ENCODE data around the gene TAF4.
"Not testable (repeated sequence)": the region's sequence is repeated elsewhere in the genome, so short reads cannot be mapped to it uniquely, and the experiment has no call there.

TAF4 gene

DNA sequence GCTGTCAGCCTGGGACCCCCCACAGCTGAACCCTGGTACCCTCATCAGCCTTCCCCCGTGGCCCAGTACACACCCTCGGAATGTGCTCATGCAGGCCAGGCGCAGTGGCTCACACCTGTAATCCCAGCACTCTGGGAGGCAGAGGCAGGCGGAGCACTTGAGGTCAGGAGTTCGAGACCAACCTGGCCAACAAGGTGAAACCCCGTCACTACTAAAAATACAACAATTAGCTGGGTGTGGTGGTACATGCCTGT, 9.9 kb downstream of the TAF4 start:
- DNase-seq (ENCODE audit: low spot score): not testable (repeated sequence)

DNA sequence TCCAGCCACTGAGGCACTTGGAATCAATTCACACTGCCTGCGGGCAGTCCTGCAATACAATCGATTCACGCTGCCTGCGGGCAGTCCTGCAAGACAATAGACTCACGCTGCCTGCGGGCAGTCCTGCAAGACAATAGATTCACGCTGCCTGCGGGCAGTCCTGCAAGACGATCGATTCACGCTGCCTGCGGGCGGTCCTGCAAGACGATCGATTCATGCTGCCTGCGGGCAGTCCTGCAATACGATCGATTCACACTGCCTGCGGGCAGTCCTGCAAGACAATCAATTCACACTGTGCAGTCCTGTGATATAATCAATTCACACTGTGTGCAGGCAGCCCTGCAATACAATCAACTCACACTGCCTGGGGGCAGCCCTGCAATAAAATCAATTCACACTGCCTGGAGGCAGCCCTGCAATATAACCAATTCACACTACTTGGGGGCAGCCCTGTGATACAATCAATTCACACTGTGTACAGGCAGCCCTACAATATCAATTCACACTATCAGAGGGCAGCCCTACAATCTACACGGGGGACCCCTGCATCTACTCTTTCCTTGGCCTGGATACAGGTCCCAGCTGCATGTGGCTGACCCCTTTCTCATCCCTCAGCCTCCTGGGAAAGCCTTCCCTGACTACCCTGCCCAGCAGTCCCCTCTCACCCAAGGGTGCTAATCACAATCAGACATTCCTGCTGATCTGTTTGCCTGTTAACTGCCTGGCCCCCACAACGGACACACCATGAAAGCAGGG, 10.4 kb downstream of the TAF4 start:
- no peak for DNase-seq (ENCODE audit: low spot score)

DNA sequence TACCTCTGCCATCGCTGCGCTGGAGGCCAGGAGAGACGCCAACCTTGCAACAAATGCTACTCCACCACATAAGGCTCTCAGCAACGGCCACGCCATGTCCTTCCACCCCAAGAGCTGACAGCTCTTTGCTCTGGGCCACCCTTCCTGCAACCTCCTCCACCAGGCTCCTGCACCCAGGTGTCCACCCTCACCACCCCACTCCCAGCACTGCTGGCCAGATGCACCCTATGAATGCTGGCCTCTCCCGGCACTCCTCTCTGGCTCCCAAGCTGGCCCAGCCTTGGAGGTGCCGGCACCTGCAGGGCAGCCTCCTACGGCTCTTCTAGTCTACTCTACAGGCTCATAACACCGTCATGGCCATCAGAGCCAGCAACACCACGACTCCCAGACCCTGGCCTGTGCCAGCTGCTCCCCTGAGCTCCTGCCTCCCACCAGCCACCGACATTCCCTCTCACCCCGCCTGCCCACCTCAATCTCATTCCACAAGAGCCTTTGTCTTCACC, 11.2 kb downstream of the TAF4 start:
- DNase-seq (ENCODE audit: low spot score): no peak

DNA sequence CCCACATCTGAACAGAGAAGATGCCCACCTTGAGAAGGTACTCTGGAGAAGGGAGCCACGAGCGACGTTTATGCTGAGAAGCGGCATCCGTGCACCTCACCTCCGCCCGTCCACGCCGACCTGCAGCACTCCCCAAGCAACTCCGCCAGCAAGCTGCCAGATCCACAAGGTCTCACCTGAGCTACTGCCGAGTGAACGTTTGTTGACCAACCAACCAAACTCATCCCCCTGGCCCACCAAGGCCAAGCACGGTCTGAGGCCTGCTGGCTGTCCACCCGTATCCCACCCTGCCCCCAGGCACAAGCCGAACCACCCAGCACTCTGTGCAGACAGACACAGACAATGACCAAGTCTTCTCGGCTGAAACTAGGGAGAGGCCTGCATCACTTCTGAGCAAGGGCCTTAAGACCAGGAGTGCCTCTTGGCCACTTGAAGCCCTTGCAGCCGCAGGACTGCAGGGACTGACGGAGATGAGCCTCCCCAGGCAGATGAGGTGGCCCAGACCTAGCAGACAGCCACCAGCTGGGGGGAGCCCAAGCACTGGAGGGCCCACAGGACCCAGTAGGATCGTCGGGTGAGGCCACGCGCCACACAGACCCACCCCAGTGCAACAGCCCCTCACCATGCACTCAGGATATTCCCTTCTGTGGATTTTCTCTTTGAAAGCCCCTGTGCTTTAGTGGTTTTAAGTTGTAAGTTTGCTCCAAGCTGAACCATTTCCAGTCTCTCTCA, 12.1 kb downstream of the TAF4 start:
- DNase-seq (ENCODE audit: low spot score): no peak

DNA sequence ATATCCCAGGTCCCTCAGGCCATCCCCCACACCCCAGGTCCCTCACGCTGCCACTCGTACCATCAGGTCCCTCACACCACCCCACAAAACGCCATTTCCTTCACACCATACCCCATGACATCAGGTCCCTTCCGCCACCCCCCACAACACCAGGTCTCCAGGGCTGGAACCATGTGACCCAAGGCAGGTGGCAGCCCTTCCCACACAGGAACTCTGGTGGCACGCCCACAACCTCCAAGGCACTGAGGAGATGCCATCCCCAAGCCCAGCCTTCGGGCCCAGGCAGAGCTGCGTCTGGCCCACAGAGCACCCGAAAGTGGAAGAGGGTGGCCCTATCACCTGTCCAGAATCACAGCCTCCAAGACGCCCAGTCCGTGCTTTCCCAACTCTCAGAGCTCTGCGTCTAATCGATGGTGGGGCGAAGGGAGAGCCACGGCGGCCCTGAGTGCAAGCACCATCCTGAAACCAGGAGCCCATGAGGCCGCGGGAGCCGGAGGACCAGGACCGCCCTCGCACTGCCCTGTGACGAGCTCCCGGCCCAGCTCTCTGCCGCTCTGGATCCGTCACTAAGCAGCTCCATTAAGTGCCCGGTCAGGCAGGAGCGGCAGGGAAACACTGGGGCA, 12.7 kb downstream of the TAF4 start:
- DNase-seq (ENCODE audit: low spot score): no peak

DNA sequence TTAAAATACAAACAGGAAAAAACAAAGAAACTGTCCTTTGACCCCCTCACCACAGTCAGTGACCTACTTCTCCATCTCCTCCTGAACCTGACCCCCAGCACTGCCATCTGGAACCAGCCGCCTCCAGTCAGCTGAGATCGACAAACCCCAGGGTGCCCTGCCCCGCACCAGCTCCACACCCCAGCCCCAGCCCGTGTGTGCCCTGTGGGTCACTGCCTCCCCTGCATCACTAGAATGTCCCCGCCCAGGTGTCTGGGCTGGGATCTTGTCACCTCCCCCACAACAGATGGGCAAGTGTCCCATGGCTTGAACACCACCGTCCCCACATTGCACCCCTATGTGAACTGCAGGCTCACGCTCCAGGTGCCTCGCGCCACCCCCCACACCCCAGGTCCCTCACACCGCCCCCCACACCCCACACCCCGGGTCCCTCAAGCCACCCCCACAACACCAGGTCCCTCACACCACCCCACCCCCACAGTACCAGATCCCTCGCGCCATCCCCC, 13.3 kb downstream of the TAF4 start:
- no peak for DNase-seq (ENCODE audit: low spot score)

DNA sequence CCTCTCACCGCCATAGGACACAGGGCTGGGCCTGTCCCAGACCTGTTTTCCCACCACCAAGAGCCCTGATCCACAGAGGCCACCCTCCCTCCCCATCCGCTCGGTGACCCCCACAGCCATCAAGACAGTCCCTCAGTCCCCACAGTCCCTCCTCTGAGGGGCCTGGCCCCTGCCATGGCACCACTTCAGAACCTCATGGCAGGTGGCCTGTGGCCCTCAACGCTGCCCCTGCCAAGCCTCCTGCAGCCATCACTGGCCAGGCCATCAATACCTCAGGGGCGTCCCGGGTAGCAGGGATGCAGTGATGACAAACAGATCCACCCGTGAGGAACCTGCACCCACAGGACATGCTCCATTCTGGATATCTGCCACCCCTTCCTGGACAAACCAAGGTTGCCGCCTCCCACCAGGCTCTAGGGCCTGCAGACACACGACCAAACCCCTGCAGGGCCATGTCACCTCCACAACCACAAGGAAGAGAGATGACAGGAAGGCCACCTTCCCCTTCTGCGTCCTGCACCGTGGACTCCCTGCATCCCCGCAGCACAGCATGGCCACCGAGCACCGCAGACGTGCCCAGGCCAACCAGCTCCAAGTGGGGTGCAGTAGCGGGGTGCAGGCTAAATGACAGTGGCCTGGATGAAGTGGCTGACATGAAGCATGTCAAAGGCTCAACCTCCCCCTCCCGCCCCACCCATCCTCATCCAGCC, 14.0 kb downstream of the TAF4 start:
- no peak for DNase-seq (ENCODE audit: low spot score)

DNA sequence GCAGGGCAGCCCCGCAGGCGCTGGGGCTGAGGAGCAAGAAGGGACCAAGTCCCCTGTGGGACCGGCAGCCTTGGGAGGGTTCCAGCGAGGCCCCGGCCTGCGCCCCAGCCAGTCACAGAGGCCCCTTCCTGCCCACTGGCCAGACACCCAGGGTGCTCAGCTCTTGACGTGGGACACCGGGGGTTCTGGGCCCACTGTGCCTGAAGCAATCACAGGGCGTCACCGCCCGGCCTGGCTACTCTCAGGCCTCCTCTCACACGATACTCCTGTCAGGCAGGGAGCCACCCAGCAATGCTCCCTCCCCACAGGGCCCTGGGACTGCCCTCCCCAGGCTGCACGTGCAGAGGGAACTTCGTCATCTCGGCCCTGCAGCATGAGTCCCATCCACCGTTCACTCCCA, 14.5 kb downstream of the TAF4 start:
- DNase-seq (ENCODE audit: low spot score): no peak

DNA sequence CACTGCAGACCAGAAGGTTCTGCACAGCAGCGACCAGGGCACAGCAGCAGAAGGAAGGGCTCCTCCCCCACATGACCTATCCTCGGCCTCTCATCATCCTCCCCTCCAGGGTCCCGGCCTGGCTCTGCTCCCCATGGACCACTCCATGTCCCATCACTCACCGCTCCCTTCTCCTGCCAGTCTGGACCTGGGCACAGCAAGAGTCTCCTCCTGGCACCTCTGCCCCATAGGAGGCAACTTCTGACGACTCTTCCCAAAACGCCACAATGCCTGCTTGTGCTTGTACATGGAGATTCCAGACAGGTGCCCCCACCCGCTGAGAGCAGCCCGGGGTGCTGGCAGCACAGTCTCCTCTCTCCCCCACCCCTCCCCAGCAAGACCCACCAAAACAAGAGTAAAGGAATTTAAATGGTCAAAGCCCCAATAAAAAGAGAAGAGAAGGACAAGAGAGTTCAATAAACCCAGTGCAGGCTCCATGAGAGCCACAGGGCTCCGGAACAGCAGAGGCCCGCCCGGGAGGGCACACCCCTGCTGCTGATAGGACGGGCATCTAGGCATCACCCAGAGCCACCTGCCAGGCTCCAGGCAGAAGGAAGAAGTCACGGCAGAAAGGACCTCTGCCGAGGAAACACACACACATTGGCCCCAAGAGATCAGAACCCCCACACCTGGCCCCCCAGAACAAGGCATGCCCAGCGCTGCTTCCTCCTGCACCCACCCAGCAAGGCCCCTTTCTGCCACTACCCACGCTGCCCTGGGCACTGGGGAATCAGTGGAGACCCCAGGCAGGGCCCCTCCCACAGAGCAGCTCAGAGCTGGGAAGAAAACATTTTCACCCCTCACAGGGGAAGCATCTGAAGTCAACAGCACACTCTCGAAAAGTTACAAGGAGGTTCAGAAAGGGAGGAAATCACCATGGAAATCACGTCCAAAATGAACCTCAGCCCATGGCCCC, 15.2 kb downstream of the TAF4 start:
- DNase-seq (ENCODE audit: low spot score): no peak

DNA sequence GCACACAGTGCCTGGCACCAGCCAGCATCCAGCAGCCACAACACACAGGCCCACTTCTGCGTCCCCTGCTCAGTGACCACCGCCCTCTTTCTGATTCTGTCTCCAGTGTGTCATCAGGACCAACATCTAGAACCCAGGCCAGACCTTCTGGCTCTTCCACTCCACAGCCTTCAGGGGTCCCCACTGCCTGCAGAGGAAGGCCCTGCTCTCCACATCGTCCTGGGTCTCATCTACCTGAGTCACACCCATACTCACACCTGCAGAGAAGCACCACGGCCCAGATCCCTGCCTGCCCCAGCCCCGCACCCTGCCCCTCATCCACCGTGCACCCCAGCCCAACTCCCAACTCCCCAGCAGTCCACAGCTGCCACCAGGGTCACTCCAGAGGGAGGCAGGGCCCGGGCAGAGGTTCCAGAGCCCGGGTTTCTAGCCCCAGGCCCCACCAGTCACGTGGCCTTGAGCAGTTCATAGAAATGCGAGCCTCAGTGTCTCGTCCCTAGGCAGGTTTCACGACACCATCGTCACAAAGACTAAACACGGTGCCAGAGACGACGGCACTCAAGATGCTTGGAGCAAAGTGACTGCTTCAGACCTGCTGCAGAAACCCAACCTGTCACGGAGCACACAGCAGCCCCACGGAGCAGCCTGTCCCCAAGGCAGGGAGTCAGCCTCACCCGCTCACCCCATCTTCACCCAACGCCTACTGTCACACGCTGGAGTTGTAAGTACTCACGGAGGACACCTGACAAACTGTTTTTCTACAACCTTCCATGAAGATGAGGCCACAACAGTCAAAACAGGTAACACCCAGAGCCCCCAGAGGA, 16.1 kb downstream of the TAF4 start:
- no peak for DNase-seq (ENCODE audit: low spot score)

DNA sequence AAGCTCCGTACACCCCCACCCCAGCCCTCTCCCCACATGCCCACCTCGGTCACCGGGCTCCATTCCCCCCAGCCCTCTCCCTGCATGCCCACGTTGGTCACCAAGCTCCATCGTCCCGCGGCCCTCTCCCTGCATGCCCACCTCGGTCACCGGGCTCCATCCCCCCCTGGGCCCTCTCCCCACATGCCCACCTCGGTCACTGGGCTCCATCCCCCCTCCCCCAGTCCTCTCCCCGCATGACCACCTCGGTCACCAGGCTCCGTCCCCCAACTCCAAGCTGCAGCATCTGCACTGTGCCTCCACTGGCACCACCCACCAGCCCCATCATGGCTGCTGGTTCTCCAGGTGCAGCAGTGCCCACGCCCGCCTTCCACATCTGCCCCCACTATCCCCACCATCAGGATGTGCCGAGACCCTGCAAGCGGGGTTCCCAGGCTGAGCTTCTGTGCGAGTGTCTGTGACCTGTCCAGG, 16.8 kb downstream of the TAF4 start:
- no peak for DNase-seq (ENCODE audit: low spot score)

DNA sequence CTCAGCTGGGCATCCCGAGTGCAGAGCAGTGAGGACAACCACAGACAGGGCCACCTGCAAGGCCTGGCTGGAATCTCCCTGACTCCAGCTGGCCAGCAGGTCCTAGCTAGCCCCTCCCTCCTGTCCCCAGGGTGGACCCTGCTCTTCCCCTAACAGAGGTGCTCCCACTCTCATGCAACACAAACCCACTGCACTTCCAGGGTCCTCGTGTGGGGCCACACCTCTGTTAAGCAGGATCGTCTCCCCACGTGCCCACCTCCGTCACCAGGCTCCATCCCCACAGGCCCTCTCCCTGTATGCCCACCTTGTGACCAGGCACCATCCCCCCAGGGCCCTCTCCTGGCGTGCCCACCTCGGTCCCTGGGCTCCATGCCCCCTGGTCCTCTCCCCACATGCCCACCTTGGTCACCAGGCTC, 17.3 kb downstream of the TAF4 start:
- DNase-seq (ENCODE audit: low spot score): no peak

DNA sequence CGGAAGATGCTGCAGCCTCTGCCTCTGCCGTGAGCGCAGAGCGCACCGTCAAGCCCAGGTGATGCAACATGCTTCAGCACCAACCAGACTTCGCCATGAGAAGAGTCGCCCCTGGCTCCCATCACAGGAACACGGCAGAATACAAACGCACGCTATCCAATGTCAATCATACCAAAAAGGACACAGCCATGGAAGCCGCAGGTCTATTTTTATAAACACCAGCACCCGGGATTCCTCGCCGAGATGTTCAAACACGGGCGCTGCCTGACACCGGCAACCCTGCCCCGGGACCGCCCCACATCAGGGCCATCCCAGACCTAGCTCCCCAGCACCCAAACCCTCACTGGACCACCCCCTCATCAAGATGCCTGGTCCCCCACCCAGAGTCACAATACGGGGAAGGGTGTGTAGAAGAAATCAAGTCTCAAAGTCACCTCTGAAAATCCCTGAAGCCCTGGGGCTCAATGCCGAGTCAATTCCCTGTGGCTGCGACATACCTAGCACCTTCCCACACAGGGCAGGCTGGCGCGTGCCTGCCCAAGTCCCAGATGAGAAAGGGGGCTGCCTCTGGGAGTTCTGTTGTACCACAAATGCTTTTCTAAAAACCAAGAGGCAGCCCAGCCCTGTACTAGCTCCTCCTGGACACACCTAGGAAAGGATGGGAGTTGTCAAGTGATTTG, 17.9 kb downstream of the TAF4 start:
- DNase-seq (ENCODE audit: low spot score): no peak

DNA sequence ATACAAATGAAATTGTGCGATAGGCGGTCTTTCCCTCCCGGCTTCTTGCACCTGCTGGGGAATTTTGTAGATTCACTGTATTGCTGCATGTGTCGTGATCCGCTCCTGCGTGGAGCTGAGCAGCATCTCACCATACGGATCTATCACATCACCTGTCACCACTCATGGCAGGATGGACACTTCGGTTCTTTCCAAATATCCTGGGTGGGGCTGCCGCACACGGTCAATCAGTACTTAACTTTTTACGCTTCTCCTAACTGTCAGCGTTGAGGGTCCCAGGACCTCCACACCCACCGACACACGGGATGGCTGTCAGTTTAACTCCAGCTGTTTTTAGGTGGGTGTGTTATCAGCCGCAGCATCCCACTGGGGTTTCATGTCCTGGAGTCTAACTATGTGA, 19.2 kb downstream of the TAF4 start:
- no peak for DNase-seq (ENCODE audit: low spot score)

DNA sequence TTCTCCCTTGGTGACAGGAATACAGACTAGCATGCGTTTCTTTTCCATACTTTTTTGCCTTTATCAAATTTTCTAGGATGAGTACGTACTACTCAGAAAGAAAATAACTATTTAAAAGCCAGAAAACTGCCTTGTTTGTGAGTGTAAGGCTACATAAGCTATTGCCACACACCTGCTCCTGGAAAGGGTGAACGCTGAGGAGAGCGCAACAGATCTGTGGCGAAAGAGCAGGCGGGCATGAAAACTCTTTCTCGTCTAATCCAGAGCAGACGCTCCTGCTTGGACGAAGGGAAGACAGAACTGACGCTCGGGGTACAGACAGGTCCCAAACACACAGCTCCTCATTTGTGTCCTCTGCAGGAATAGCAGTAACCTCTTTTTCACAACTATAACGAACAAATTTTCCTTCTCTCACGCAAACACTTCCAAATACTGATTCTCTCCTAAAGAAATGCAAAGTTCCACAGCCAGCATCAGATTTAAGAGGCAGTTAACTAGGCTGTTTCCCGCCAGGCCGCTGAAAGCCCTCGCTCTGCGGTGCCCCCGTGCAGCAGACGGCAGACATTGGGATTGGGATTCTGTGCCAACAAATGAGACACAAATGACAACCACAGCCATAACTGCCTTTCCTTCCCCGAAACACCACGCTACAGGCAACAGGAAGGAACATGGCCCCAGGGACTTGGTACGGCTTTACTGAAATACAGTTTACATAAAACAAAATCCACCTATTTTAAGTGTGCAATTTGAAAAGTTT, 20.0 kb downstream of the TAF4 start:
- no peak for DNase-seq (ENCODE audit: low spot score)

DNA sequence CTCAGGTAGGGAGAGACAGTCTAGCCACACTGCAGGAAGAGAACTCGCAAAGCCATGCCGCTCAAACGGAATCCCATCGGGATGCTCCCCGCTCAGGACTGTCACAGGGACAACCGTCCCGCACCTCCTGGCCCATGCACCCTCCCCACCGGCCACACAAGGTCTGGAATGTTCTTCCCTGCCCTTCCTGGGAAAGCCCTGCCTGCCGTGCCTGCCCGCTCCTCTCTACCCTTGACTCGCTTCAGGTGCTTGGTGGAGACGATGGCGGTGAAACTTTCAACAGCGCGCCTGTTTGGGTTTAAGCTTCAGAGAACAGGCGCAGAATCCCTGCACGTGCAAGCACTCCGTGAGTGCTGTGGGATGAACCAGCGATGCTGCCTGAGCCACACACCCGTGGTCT, 20.6 kb downstream of the TAF4 start:
- no peak for DNase-seq (ENCODE audit: low spot score)

DNA sequence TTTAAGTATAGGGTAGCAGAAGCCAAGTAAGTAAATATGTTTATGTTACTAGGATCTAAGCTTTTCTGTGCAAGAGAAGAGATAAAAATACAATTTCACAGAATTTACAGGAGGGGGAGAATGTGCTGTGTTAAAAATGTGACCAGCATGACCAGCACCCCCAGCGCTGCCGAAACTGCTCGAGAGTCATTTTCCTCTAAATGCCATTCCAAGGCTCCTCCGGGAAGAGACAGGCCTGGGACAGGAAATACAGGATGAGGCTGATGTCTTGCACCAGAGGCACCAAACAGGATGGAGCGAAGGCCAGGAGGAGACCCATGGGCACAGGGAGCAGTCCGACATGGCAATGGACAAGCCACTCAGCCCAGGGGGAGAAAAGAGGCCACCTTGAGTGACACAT, 21.1 kb downstream of the TAF4 start:
- peak; percentile 14 for DNase-seq (ENCODE audit: low spot score)

DNA sequence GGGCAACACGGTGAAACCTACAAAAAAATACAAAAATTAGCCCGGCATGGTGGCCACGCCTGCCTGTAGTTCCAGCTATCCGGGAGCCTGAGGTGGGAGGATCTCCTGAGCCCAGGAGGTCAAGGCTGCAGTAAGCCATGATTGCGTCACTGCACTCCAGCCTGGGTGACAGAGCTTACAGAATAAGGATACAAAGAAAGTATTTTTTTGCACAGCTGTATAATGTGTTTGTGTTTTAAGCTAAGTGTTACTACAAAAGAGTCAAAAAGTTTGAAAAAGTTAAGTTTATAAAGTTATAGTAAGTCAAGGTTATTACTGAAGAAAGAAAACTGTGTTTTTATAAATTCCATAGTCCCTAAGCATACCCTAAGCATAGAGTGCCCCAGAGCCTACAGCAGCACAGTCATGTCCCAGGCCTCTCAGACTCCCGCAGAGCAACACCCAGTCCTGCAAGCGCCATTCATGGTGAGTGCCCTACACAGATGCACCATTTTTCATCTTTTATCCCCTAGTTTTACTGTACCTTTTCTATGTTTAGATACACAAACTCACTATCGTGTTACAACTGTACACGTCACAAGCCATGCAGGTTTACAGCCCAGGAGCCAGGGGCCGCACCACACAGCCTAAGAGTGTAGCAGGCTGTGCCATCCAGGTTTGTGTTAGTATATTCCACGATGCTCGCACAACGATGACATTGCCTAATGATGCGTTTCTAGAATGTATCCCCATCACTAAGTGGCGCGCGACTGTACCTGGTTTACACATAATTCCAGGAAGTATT, 22.4 kb downstream of the TAF4 start:
- no peak for DNase-seq (ENCODE audit: low spot score)

Measured in kidney capillary endothelial cell (primary cell).